ENCODE data around the gene RNF150.

RNF150 gene

GRCh38 chr4:141132072-141132708 lies 1.1 kb downstream of the RNF150 start:
- peak; percentile 7 for DNase-seq (ENCODE audit: extremely low spot score)
- TF ChIP-seq CTCF (IDR thresholded peaks at IDR 0.05; ENCODE audit: control extremely low read depth, extremely low read depth, low read depth, missing control alignments): no peak
- ChIA-PET CTCF (interaction anchor here (1.6 to 2.1 kb wide), 3 partner anchors 266 to 269 kb away, joined by 3 to 7 read pairs (median 4); no protein-coding TSS in a partner anchor), POLR2A (no interaction called here)

- DNase-seq (ENCODE audit: extremely low spot score): no peak
- ChIA-PET CTCF (interaction anchor here (1.6 kb wide), 1 partner anchor 269 kb away, joined by 3 read pairs; no protein-coding TSS in a partner anchor), POLR2A (no interaction called here)
- no peak for TF ChIP-seq CTCF (IDR thresholded peaks at IDR 0.05; ENCODE audit: control extremely low read depth, extremely low read depth, low read depth, missing control alignments)
Measured at GRCh38 chr4:141131723-141132071, 1.6 kb downstream of the RNF150 start.

GRCh38 chr4:141130947-141131605 lies 2.2 kb downstream of the RNF150 start:
- ChIA-PET POLR2A (no interaction called here), CTCF (interaction anchor here (1.1 to 1.6 kb wide), 4 partner anchors 12 to 268 kb away, joined by 3 read pairs; no protein-coding TSS in a partner anchor)
- TF ChIP-seq CTCF (IDR thresholded peaks at IDR 0.05; ENCODE audit: control extremely low read depth, extremely low read depth, low read depth, missing control alignments): no peak
- no peak for DNase-seq (ENCODE audit: extremely low spot score)

GRCh38 chr4:141127884-141128283 lies 5.4 kb downstream of the RNF150 start:
- TF ChIP-seq CTCF (IDR thresholded peaks at IDR 0.05; ENCODE audit: control extremely low read depth, extremely low read depth, low read depth, missing control alignments): no peak
- POLR2A ChIA-PET: no interaction called here
- CTCF ChIA-PET: no interaction called here
- no peak for DNase-seq (ENCODE audit: extremely low spot score)

- no peak for TF ChIP-seq CTCF (IDR thresholded peaks at IDR 0.05; ENCODE audit: control extremely low read depth, extremely low read depth, low read depth, missing control alignments)
- ChIA-PET POLR2A (no interaction called here), CTCF (interaction anchor here (1.3 kb wide), 1 partner anchor 18 kb away, joined by 3 read pairs; no protein-coding TSS in a partner anchor)
- no peak for DNase-seq (ENCODE audit: extremely low spot score)
Measured at GRCh38 chr4:141126769-141127168, 6.5 kb downstream of the RNF150 start.

GRCh38 chr4:141124224-141124623 lies 9.0 kb downstream of the RNF150 start:
- POLR2A ChIA-PET: no interaction called here
- CTCF ChIA-PET: no interaction called here
- DNase-seq (ENCODE audit: extremely low spot score): no peak
- no peak for TF ChIP-seq CTCF (IDR thresholded peaks at IDR 0.05; ENCODE audit: control extremely low read depth, extremely low read depth, low read depth, missing control alignments)

Measured in GM10248 (cell line).